DOHH2 (cell line): Measurements from ENCODE around the gene NDUFB4.

Experiments used
- H3F3A ChIP-seq: fragments of 200-600 bp; sonication (generic), shearing (Covaris generic); 2 replicates; pipeline ENCODE4 v1.6.0; 2016; ENCODE audit warnings: antibody characterized with exemption, mild to moderate bottlenecking; ENCODE audit not compliant: control insufficient read depth, insufficient read depth
- H3K27ac ChIP-seq: fragments of 200-600 bp; sonication (generic); 2 replicates; pipeline ENCODE4 v1.5.1; 2014; ENCODE audit warnings: low read depth, mild to moderate bottlenecking, low read length, moderate library complexity
- H3K27me3 ChIP-seq: fragments of 200-600 bp; sonication (generic); 2 replicates; pipeline ENCODE4 v1.6.1; 2014; ENCODE audit warnings: mild to moderate bottlenecking, low read length, mixed read lengths; ENCODE audit not compliant: control insufficient read depth
- H3K36me3 ChIP-seq: fragments of 200-600 bp; sonication (generic); 2 replicates; pipeline ENCODE4 v1.6.1; 2014; ENCODE audit warnings: mild to moderate bottlenecking, low read length, moderate library complexity, mixed read lengths; ENCODE audit not compliant: control insufficient read depth
- H3K4me1 ChIP-seq: fragments of 200-600 bp; sonication (generic); 2 replicates; pipeline ENCODE4 v1.6.1; 2014; ENCODE audit warnings: mild to moderate bottlenecking, low read length, mixed read lengths; ENCODE audit not compliant: control insufficient read depth
- H3K4me2 ChIP-seq: fragments of 200-600 bp; sonication (generic); 2 replicates; pipeline ENCODE4 v1.6.0; 2014; ENCODE audit warnings: mild to moderate bottlenecking, low read length, moderate library complexity
- H3K4me3 ChIP-seq: fragments of 200-600 bp; sonication (generic); 2 replicates; pipeline ENCODE4 v1.5.1; 2014; ENCODE audit warnings: mild to moderate bottlenecking, low read length, mixed read lengths
- H3K79me2 ChIP-seq: fragments of 200-600 bp; sonication (generic); 2 replicates; pipeline ENCODE4 v1.6.1; 2014; ENCODE audit warnings: mild to moderate bottlenecking, low read length, mixed read lengths; ENCODE audit not compliant: control insufficient read depth
- H3K9me2 ChIP-seq: fragments of 200-600 bp; sonication (generic); replicated peaks from 2 replicates; pipeline ENCODE4 v1.6.1; 2014; ENCODE audit warnings: mild to moderate bottlenecking, low read length, mixed read lengths; ENCODE audit not compliant: control insufficient read depth
- H3K9me3 ChIP-seq: fragments of 200-600 bp; sonication (generic); 2 replicates; pipeline ENCODE4 v1.6.1; 2014; ENCODE audit warnings: antibody characterized with exemption, low read length, mixed read lengths; ENCODE audit not compliant: control insufficient read depth, insufficient read depth
- H4K20me1 ChIP-seq: fragments of 200-600 bp; sonication (generic); 2 replicates; pipeline ENCODE4 v1.6.0; 2014; ENCODE audit warnings: low read depth, mild to moderate bottlenecking, antibody characterized with exemption, low read length, moderate library complexity; ENCODE audit not compliant: control insufficient read depth, insufficient read depth
- CTCF ChIP-seq: fragments of 200-600 bp; sonication (generic); IDR thresholded peaks from one replicate; pipeline ENCODE4 v1.5.1; 2014; ENCODE audit warnings: antibody characterized with exemption, mild to moderate bottlenecking, low read depth, low read length; ENCODE audit not compliant: poor library complexity, severe bottlenecking
- EZH2phosphoT487 ChIP-seq: fragments of 200-600 bp; sonication (generic); IDR thresholded peaks from 2 replicates; pipeline ENCODE4 v1.6.1; 2017; ENCODE audit warnings: borderline replicate concordance, mild to moderate bottlenecking, antibody characterized with exemption, low read length, moderate library complexity, mixed read lengths

NDUFB4 gene

GRCh38 chr3:120558771-120559241 is 37.3 kb upstream of the NDUFB4 start:
- no peaks in the 10 kb centered on the region for H3K9me2 ChIP-seq
- H4K20me1 ChIP-seq, result no peaks in the 10 kb centered on the region
- H3K4me3 ChIP-seq, result peak overlapping the region; percentile 74
- H3K27me3 ChIP-seq, result peaks cover 17% of the 10 kb centered on the region
- H3K79me2 ChIP-seq, result no peaks in the 10 kb centered on the region
- H3K9me3 ChIP-seq, result no peaks in the 10 kb centered on the region
- peaks cover 15% of the 10 kb centered on the region for H3K4me1 ChIP-seq
- H3K4me2 ChIP-seq, result peak overlapping the region; percentile 96
- TF ChIP-seq EZH2phosphoT487 (no peak), CTCF (peak; percentile 71)
- H3K27ac ChIP-seq, result no peak overlapping the region
- no peaks in the 10 kb centered on the region for H3F3A ChIP-seq
- no peaks in the 10 kb centered on the region for H3K36me3 ChIP-seq

- no peaks in the 10 kb centered on the region for H3K79me2 ChIP-seq
- no peaks in the 10 kb centered on the region for H3K9me3 ChIP-seq
- H3K9me2 ChIP-seq, result no peaks in the 10 kb centered on the region
- no peaks in the 10 kb centered on the region for H4K20me1 ChIP-seq
- H3K4me2 ChIP-seq, result peak overlapping the region; percentile 96
- H3K27me3 ChIP-seq, result peaks cover 17% of the 10 kb centered on the region
- H3K27ac ChIP-seq, result no peak overlapping the region
- H3K4me1 ChIP-seq, result peaks cover 15% of the 10 kb centered on the region
- H3F3A ChIP-seq, result no peaks in the 10 kb centered on the region
- peak overlapping the region; percentile 36 for H3K4me3 ChIP-seq
- H3K36me3 ChIP-seq, result no peaks in the 10 kb centered on the region
- TF ChIP-seq CTCF, result no peak
- TF ChIP-seq EZH2phosphoT487, result no peak
These were observed 36.7 kb upstream of the NDUFB4 start for GRCh38 chr3:120559242-120560061.

- H3K4me3 ChIP-seq, result no peak overlapping the region
These were observed 35.6 kb upstream of the NDUFB4 start for GRCh38 chr3:120560304-120561250.

More at GRCh38 chr3:120560304-120561250, 35.6 kb upstream of the NDUFB4 start:
- no peaks in the 10 kb centered on the region for H3K79me2 ChIP-seq
- no peaks in the 10 kb centered on the region for H3K9me3 ChIP-seq
- no peak overlapping the region for H3K4me2 ChIP-seq
- H3K36me3 ChIP-seq, result no peaks in the 10 kb centered on the region
- no peaks in the 10 kb centered on the region for H3K9me2 ChIP-seq
- peaks cover 15% of the 10 kb centered on the region for H3K4me1 ChIP-seq
- H3K27ac ChIP-seq, result no peak overlapping the region
- TF ChIP-seq CTCF (no peak), EZH2phosphoT487 (no peak)
- H4K20me1 ChIP-seq, result no peaks in the 10 kb centered on the region
- no peaks in the 10 kb centered on the region for H3F3A ChIP-seq
- H3K27me3 ChIP-seq, result peaks cover 20% of the 10 kb centered on the region
